IMR-90 (cell line): ENCODE results near the gene TBC1D1.

ENCODE experiments used
- CEBPB ChIP-seq: IDR thresholded peaks from 2 replicates; pipeline ENCODE4 v1.6.1; 2012; ENCODE audit warnings: low read depth, low read length, improper control_type of control experiment
- CTCF ChIP-seq: conservative IDR thresholded peaks from 2 replicates; pipeline ENCODE4 v1.5.1; 2012; ENCODE audit warnings: mild to moderate bottlenecking, low read depth, low read length, improper control_type of control experiment
- MAZ ChIP-seq: IDR thresholded peaks from 2 replicates; pipeline ENCODE4 v1.6.1; 2012; ENCODE audit warnings: low read depth, mild to moderate bottlenecking, low read length, improper control_type of control experiment, moderate library complexity, borderline replicate concordance
- SMC3 ChIP-seq: fragments of 150-350 bp; IDR thresholded peaks from 2 replicates; pipeline ENCODE4 v1.6.1; 2016; ENCODE audit warnings: low read depth, mild to moderate bottlenecking, antibody characterized with exemption, low read length, moderate library complexity

- TF ChIP-seq SMC3: no peak
- no peak for TF ChIP-seq CEBPB
- no peak for TF ChIP-seq CTCF
- TF ChIP-seq MAZ: no peak
Measured at GRCh38 chr4:38152305-38152704, 261.4 kb downstream of the TBC1D1 start.
